GM19395 (cell line): ENCODE results near the gene GPR146.
A peak's percentile ranks its signal among the peaks of the same experiment; 100 is the strongest.
"Not testable (repeated sequence)": the region's sequence is repeated elsewhere in the genome, so short reads cannot be mapped to it uniquely, and the experiment has no call there.

Experiments
- ATAC-seq: cut with Tn5 transposase; IDR thresholded peaks from one replicate; pipeline ENCODE4 v1.9.1; 2021; ENCODE audit warnings: mild to moderate bottlenecking, moderate library complexity; ENCODE audit not compliant: unreplicated experiment

GPR146 gene

GRCh38 chr7:1074018-1074417 is 29.7 kb downstream of the GPR146 start:
- ATAC-seq = not testable (repeated sequence)

GRCh38 chr7:1074593-1075431 is 30.5 kb downstream of the GPR146 start:
- no peak for ATAC-seq

DNA sequence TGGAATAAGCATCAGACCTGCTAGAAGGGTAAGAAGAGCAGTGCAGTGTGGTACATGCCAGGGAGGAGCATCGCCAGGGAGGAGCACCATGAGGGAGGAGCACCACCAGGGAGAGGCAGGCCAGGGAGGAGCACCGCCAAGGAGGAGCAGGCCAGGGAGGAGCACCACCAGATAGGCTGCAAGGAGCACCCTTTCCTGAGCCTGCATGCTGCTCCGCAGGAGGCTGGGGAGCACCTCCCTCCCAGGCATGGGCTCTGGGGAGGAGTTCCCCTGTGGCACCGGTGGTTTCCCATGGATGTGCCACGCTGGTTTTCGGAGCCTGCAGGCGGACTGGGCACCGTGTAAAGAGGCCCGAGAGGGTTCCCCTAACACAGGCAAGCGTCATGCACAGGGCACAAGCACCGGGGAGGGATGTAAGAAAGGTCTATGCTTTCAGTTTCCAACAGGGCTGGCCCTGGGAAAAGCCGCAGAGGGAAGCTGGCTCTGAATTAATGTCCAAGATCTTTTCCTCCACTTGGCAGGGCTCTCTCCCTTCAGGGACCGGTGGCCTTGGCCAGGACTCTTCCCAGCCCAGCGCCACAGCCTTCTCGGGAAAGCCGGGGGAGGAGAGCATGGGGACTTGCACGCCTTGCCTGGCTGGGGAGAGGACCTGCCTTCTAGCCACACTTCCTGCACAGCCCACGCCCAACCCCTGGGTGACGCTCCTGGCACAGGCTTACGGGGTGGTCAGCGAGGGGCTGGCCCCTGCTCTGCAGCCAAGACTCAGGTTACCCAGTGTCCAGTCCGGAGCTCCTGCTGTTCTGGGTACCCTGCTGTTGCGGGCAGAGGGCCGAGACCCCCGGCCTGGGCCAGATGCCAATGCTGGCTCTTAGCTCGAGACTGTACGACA is 32.1 kb downstream of the GPR146 start:
- no peak for ATAC-seq

DNA sequence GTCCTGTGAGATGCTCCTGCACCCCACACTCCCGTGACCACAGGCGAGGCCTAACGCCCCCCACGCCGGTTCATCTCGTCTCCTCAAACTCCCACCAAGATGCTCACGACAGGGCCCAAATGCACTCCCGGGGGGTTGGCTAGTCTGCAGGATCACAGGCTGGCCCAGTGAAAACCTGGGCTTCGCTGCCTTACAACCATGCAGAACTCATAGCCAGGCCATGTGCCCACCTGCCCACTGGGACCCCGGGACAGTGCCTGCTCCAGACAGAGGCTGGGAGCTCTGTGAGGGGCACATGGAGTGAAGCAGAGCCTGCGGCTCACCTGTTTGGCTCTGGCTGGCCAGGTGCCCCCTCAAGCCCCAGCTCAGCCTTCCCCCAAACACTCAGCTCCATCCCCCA is 34.2 kb downstream of the GPR146 start:
- ATAC-seq = no peak

GRCh38 chr7:1078985-1079384 is 34.6 kb downstream of the GPR146 start:
- no peak for ATAC-seq

GRCh38 chr7:1079546-1079945 is 35.2 kb downstream of the GPR146 start:
- no peak for ATAC-seq

- no peak for ATAC-seq
Observed at GRCh38 chr7:1080252-1080920, 36.0 kb downstream of the GPR146 start.

DNA sequence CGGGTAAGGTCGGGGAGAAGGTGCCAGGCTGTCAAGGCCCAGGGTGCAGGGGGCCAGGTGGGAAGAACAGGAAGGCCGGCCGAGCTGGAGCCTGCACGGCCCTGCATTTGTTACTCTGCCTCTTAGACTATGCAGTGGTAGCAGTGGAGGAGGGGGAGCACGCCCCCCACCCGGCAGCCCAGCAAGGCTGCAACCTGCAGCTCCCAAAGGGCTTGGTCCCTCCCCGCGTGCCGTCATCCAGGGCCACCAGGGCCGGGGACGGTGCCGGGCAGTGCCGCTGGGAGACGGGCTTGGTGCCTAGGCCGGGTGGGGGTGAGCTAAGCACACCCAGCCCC is 36.5 kb downstream of the GPR146 start:
- no peak for ATAC-seq

GRCh38 chr7:1081336-1081735 is 37.0 kb downstream of the GPR146 start:
- ATAC-seq = no peak

- no peak for ATAC-seq
Observed at GRCh38 chr7:1081931-1082401, 37.6 kb downstream of the GPR146 start.

DNA sequence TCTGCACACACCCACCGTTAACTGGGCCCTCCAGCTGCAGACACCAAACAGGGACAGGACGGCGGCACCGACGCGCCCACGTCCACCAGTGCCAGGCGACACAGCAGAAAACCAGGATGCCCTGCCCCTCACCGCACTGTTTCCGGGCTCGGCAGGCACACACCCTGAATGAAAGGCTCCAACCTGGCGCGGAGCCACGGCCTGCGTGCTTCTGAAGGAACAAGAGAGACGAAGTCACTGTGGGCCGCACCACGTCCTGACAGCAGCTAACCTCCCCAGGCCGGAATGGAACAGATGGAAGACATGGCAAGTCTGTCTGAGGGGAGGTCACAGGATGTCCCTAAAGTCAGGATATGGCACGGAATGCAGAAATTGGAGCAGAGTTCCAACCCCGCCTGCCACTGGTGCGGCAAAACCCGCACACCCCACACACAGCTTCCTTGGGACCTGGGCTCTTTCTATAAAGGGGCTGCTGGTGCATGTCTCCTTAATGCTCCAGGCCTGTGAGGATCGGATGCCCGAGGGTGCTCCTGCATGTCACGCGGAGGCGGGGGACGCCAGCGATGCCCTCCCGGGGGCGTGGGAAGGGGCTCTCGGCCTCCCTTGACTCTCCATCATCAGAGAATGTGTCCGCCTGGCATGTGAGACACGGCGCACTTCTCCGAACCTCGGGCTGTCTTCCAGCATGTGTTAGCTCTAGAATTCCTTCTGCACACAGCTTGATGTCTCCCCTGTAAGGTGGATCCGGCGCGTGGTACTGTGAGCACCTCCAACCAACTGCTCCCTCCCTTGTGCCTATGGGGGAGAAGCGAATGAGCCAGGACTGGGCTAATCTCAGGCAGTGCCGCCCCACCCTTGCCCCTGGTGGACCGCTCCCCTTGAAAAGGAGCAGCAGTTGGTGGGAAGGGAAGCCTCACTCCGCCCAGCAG is 39.6 kb downstream of the GPR146 start:
- no peak for ATAC-seq

DNA sequence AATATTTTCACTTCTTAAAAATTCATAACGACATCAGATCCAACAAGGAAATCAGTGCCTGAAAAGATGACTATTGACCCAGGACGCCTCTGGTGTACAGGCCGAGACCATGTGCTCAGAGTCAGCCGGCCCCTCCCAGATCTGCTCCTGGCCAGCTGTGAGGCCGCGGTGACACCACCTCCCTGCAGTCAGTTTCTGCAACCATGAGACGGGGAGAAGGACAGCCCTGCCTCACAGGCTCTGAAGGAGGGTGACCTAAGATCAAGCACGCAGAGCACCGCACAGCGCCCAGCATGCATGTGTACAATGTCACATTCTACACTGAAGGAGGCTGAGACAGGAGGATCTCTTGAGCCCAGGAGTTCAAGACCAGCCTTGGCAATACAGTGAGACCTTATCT is 40.9 kb downstream of the GPR146 start:
- ATAC-seq = no peak

- no peak for ATAC-seq
Observed at GRCh38 chr7:1085910-1086421, 41.6 kb downstream of the GPR146 start.

DNA sequence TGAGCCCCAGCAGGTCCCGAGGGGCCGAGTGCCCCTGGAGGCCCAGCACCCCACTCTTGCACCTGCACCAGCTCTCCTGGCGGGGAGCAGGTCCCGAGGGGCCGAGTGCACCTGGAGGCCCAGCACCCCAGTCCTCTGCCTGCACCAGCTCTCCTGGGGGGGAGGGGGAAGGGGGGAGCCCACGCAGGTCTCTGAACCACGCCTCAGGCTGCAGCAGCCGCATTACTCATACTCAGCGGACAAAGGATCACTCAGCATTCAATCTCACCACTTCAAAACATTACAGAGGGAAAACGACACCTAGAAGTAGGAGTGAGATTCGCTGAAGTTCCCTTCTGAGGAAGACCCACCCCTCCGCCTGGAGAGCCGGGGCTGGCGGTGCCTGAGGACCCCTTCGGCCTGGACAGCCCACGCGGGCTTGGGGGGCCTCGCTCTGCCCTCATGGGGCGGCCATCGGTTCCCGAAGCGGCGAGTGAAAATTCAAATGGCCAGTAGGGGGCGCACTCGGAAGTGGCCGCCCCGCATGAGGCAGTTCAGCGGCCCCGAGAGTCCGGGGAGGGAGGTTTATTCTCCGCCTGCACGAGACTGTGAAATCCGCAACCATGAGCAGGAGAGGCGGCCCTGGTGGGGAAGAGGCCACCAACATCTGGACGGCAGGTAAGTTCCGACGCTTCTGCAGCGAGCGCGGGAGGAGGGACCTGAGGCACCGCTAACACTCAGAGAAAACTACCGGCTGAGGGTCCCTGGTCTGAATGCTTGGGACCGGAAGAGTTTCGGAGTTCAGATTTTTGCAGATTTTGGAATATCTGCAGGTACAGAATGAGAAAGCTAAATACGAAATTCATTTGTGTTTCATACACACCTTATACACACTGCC is 42.5 kb downstream of the GPR146 start:
- ATAC-seq = peak; percentile 87

- no peak for ATAC-seq
Observed at GRCh38 chr7:1087465-1087814, 43.1 kb downstream of the GPR146 start.

DNA sequence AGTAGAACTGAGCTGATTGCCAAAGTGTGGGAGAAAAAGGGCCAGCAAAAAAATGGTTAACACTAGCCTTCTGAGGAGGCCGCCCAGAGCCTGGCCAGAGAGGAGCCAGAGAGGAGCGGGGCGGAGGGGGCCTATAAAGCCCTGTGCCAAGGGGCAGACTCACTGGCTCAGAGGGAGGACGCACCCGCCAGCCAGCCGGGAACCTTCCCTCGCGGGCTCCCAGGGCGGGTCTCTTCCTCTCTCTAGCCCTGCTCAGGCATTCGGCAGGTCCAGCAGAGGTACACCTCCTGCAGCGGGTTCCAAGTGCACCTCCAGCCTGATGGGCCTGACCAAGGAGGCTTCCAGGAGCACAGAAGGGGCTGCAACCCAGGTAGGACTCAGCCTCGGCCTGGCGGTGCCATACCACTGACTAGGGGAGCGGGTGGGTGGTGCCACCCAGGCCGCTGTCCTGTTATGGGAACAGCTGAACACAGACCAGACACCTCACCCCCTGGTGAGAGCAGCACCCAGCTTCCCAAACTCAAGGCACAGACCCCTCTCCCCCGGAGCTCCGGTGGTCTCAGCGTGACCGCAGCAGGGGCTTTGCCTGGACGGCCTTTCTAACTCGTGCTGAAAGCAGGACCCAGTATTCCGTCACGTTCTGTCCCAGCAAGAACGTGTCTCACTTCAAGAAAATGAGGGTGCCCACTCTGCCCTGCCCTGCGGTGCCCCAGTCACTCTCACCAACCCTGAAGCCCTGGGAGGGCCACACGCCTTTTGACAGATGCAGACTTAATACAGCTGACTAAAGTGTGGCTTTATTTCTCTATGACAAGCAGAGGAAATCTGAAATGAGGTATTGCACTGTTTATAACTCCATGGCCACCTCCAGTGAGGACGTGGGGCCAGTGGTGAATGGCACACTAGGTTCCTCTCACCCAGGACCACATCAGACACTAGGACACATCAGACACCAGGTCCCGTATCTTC is 43.9 kb downstream of the GPR146 start, which contains the start of gene GPER1:
Gene GPER1, plus strand, starts transcription at position 162 of the 969 bp plus-strand sequence. CDS start 3,616 bp downstream, outside the sequence.
- no peak for ATAC-seq

- no peak for ATAC-seq
Observed at GRCh38 chr7:1090236-1090635, 45.9 kb downstream of the GPR146 start.
